Measurements from ENCODE around the gene SENP5.
A peak's percentile ranks its signal among the peaks of the same experiment; 100 is the strongest.
"Not testable (repeated sequence)": the region's sequence is repeated elsewhere in the genome, so short reads cannot be mapped to it uniquely, and the experiment has no call there.

SENP5 gene

DNA sequence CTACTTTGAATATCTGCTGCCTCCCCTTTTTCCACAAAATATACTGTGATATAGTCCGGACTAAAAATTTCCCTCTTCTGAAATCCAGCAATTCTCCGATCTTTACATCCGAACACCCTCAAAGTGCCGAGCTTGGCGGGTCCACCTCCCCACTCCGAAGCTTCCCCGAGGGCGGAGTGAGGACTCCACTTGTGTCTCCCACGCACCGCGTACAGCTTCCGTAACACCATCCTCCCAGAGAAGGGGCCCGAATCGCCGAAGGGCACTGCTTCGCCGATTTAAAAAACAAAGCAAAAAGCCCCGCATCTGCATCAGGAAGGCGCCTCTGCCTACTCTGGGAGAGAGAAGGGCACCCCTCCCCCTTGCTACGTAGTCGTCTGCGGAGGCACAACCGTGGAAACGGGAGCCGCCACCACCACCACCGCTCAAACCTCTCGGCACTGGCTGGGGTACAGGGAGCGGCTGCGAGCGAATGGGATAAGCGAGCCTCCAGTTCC lies 74.1 kb downstream of the SENP5 start:
- no peaks in the 10 kb centered on the region for H3K27me3 ChIP-seq (ENCODE audit: control insufficient read depth in 5 of 5, insufficient read depth in 4 of 5, low read length in 5 of 5)
- peak overlapping the region; percentile 96 for H3K27ac ChIP-seq (ENCODE audit: low read depth, low read length)
- peak overlapping the region; percentile 87 to 99 (median 97) for H3K4me3 ChIP-seq (ENCODE audit: low read depth in 1 of 5, low read length in 5 of 5)
- peaks cover 8 to 34% (median 27%) of the 10 kb centered on the region in 5 donors for H3K4me1 ChIP-seq (ENCODE audit: control insufficient read depth in 5 of 5, insufficient read depth in 5 of 5, low read length in 5 of 5)
- H3K9ac ChIP-seq (ENCODE audit: low read length in 5 of 5), result peak overlapping the region; percentile 84 to 98 (median 98)
- H3K9me3 ChIP-seq (ENCODE audit: control insufficient read depth in 5 of 5, low read length in 5 of 5), result no peaks in the 10 kb centered on the region
- peaks cover 10 to 30% (median 24%) of the 10 kb centered on the region in 5 donors for H3K36me3 ChIP-seq (ENCODE audit: control insufficient read depth in 5 of 5, insufficient read depth in 5 of 5, low read length in 5 of 5)

- H3K4me1 ChIP-seq (ENCODE audit: control insufficient read depth in 5 of 5, insufficient read depth in 5 of 5, low read length in 5 of 5), result peaks cover 8 to 34% (median 27%) of the 10 kb centered on the region in 5 donors
- peak within 1 kb of the TSS; percentile 90 to 99 (median 97) for H3K4me3 ChIP-seq (ENCODE audit: low read depth in 1 of 5, low read length in 5 of 5)
- peak within 1 kb of the TSS; percentile 96 for H3K27ac ChIP-seq (ENCODE audit: low read depth, low read length)
- peak within 1 kb of the TSS; percentile 96 to 98 (median 98) for H3K9ac ChIP-seq (ENCODE audit: low read length in 5 of 5)
- H3K36me3 ChIP-seq (ENCODE audit: control insufficient read depth in 5 of 5, insufficient read depth in 5 of 5, low read length in 5 of 5), result peaks cover 5 to 25% (median 19%) of the 10 kb centered on the region in 5 donors
- H3K27me3 ChIP-seq (ENCODE audit: control insufficient read depth in 5 of 5, insufficient read depth in 4 of 5, low read length in 5 of 5), result no peaks in the 10 kb centered on the region
- no peaks in the 10 kb centered on the region for H3K9me3 ChIP-seq (ENCODE audit: control insufficient read depth in 5 of 5, low read length in 5 of 5)
Observed at GRCh38 chr3:196942226-196942914, 74.7 kb downstream of the SENP5 start, which contains the start of gene NCBP2. NCBP2 (minus strand) TSS chr3:196942528; CDS start chr3:196942503, 25 bp downstream.

- peak overlapping the region; percentile 90 to 98 (median 94) for H3K9ac ChIP-seq (ENCODE audit: low read length in 5 of 5)
- H3K4me3 ChIP-seq (ENCODE audit: low read depth in 1 of 5, low read length in 5 of 5), result peak overlapping the region; percentile 90 to 99 (median 97)
Observed at GRCh38 chr3:196942915-196943277, 75.2 kb downstream of the SENP5 start.

DNA sequence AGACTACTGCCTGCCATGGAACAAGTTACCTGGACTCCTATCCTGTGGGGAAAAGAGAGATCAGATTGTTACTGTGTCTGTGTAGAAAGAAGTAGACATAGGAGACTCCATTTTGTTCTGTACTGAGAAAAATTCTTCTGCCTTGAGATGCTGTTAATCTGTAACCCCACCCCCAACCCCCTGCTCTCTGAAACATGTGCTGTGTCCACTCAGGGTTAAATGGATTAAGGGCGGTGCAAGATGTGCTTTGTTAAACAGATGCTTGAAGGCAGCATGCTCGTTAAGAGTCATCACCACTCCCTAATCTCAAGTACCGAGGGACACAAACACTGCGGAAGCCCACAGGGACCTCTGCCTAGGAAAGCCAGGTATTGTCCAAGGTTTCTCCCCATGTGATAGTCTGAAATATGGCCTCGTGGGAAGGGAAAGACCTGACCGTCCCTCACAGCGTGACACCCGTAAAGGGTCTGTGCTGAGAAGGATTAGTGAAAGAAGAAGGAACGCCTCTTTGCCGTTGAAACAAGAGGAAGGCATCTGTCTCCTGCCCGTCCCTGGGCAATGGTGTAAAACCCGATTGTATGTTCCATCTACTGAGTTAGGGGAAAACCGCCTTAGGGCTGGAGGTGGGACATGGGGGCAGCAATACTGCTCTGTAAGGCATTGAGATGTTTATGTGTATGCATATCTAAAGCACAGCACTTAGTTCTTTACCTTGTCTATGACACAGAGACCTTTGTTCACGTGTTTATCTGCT lies 76.5 kb downstream of the SENP5 start:
- not testable (repeated sequence) for H3K27me3 ChIP-seq (ENCODE audit: control insufficient read depth in 5 of 5, insufficient read depth in 4 of 5, low read length in 5 of 5); H3K27ac ChIP-seq (ENCODE audit: low read depth, low read length); H3K9me3 ChIP-seq (ENCODE audit: control insufficient read depth in 5 of 5, low read length in 5 of 5)
- Histone ChIP-seq H3K4me3 (ENCODE audit: low read depth in 1 of 5, low read length in 5 of 5) (peak overlapping the region in 1 of 5 donors; percentile 97), H3K4me1 (ENCODE audit: control insufficient read depth in 5 of 5, insufficient read depth in 5 of 5, low read length in 5 of 5) (peaks cover 8 to 37% (median 27%) of the 10 kb centered on the region in 5 donors), H3K9ac (ENCODE audit: low read length in 5 of 5) (peak overlapping the region in 1 of 5 donors; percentile 92), H3K36me3 (ENCODE audit: control insufficient read depth in 5 of 5, insufficient read depth in 5 of 5, low read length in 5 of 5) (peaks cover 0 to 13% (median 4%) of the 10 kb centered on the region in 5 donors)

More at GRCh38 chr3:196942915-196943277, 75.2 kb downstream of the SENP5 start:
- peaks cover 8 to 34% (median 27%) of the 10 kb centered on the region in 5 donors for H3K4me1 ChIP-seq (ENCODE audit: control insufficient read depth in 5 of 5, insufficient read depth in 5 of 5, low read length in 5 of 5)
- no peaks in the 10 kb centered on the region for H3K27me3 ChIP-seq (ENCODE audit: control insufficient read depth in 5 of 5, insufficient read depth in 4 of 5, low read length in 5 of 5)
- H3K36me3 ChIP-seq (ENCODE audit: control insufficient read depth in 5 of 5, insufficient read depth in 5 of 5, low read length in 5 of 5), result peaks cover 2 to 25% (median 13%) of the 10 kb centered on the region in 5 donors
- no peaks in the 10 kb centered on the region for H3K9me3 ChIP-seq (ENCODE audit: control insufficient read depth in 5 of 5, low read length in 5 of 5)
- H3K27ac ChIP-seq (ENCODE audit: low read depth, low read length), result peak overlapping the region; percentile 84

DNA sequence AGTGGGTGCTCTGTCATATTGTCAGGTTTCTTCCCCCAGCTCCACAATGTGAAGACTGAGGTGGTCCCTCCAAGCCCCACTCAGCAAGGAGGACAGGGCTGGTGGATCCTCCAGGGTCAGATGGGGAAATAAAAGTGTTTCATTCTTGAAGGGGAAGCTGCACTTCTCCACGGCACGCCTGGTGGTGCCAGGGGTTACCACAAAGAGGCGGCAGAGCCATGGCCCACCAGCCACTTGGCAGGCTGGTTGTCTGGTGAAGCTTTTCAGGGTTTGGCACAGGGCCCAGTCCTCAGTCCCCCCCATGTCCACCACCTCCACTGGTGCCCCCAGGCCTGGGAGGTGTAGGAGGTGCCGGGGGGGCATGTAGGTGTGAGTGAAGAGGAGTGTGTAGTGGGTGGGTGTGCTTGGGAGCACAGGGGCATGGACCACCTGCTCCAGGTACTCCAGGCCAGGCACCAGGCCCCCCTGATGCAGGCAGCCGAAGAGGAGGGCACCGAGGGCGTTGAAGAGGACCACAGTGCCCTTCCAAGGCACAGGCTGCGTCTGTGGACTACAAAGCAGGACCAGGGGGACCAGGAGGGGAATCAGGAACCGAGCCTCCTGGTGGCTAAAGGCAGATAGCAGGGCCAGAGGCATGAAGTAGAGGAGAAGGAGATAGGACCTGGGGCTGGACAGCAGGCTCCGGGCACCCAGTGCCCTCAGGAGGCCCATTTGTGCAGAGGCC lies 79.6 kb downstream of the SENP5 start:
- no peaks in the 10 kb centered on the region for H3K9me3 ChIP-seq (ENCODE audit: control insufficient read depth in 5 of 5, low read length in 5 of 5)
- no peak overlapping the region for H3K4me3 ChIP-seq (ENCODE audit: low read depth in 1 of 5, low read length in 5 of 5)
- no peak overlapping the region for H3K9ac ChIP-seq (ENCODE audit: low read length in 5 of 5)
- no peak overlapping the region for H3K27ac ChIP-seq (ENCODE audit: low read depth, low read length)
- peaks cover 8 to 20% (median 13%) of the 10 kb centered on the region in 5 donors for H3K4me1 ChIP-seq (ENCODE audit: control insufficient read depth in 5 of 5, insufficient read depth in 5 of 5, low read length in 5 of 5)
- H3K36me3 ChIP-seq (ENCODE audit: control insufficient read depth in 5 of 5, insufficient read depth in 5 of 5, low read length in 5 of 5), result peaks cover 0 to 19% (median 13%) of the 10 kb centered on the region in 5 donors
- H3K27me3 ChIP-seq (ENCODE audit: control insufficient read depth in 5 of 5, insufficient read depth in 4 of 5, low read length in 5 of 5), result no peaks in the 10 kb centered on the region

GRCh38 chr3:196947860-196948441 lies 80.2 kb downstream of the SENP5 start:
- no peak overlapping the region for H3K27ac ChIP-seq (ENCODE audit: low read depth, low read length)
- no peaks in the 10 kb centered on the region for H3K27me3 ChIP-seq (ENCODE audit: control insufficient read depth in 5 of 5, insufficient read depth in 4 of 5, low read length in 5 of 5)
- peaks cover 0 to 19% (median 13%) of the 10 kb centered on the region in 5 donors for H3K36me3 ChIP-seq (ENCODE audit: control insufficient read depth in 5 of 5, insufficient read depth in 5 of 5, low read length in 5 of 5)
- no peak overlapping the region for H3K4me3 ChIP-seq (ENCODE audit: low read depth in 1 of 5, low read length in 5 of 5)
- no peaks in the 10 kb centered on the region for H3K9me3 ChIP-seq (ENCODE audit: control insufficient read depth in 5 of 5, low read length in 5 of 5)
- H3K4me1 ChIP-seq (ENCODE audit: control insufficient read depth in 5 of 5, insufficient read depth in 5 of 5, low read length in 5 of 5), result peaks cover 8 to 17% (median 11%) of the 10 kb centered on the region in 5 donors
- no peak overlapping the region for H3K9ac ChIP-seq (ENCODE audit: low read length in 5 of 5)

- Histone ChIP-seq H3K27ac (ENCODE audit: low read depth, low read length) (no peak overlapping the region), H3K9me3 (ENCODE audit: control insufficient read depth in 5 of 5, low read length in 5 of 5) (no peaks in the 10 kb centered on the region), H3K9ac (ENCODE audit: low read length in 5 of 5) (no peak overlapping the region), H3K4me1 (ENCODE audit: control insufficient read depth in 5 of 5, insufficient read depth in 5 of 5, low read length in 5 of 5) (peaks cover 1 to 10% (median 3%) of the 10 kb centered on the region in 5 donors), H3K27me3 (ENCODE audit: control insufficient read depth in 5 of 5, insufficient read depth in 4 of 5, low read length in 5 of 5) (no peaks in the 10 kb centered on the region), H3K36me3 (ENCODE audit: control insufficient read depth in 5 of 5, insufficient read depth in 5 of 5, low read length in 5 of 5) (peaks cover 0 to 19% (median 13%) of the 10 kb centered on the region in 5 donors), H3K4me3 (ENCODE audit: low read depth in 1 of 5, low read length in 5 of 5) (no peak overlapping the region)
Observed at GRCh38 chr3:196948442-196949284, 80.9 kb downstream of the SENP5 start.

GRCh38 chr3:196949285-196949619 lies 81.5 kb downstream of the SENP5 start:
- H3K36me3 ChIP-seq (ENCODE audit: control insufficient read depth in 5 of 5, insufficient read depth in 5 of 5, low read length in 5 of 5), result peaks cover 0 to 19% (median 13%) of the 10 kb centered on the region in 5 donors
- H3K27ac ChIP-seq (ENCODE audit: low read depth, low read length), result no peak overlapping the region
- H3K27me3 ChIP-seq (ENCODE audit: control insufficient read depth in 5 of 5, insufficient read depth in 4 of 5, low read length in 5 of 5), result no peaks in the 10 kb centered on the region

DNA sequence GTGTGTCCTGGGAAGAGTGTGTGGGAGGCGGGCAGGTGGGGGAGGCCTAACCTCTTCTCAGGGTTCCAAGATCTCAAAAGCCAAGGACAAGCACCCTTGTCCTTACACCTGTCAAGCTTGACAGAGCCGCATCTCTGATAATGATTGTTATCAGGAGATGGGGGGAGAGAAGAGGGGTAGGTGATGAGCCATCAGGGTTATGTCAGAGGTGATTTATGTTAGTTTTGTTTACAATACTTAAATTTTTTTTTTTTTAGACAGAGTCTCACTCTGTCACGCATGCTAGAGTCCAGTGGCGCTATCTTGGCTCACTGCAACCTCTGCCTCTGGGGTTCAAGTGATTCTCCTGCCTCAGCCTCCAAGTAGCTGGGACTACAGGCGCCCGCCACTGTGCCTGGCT lies 82.0 kb downstream of the SENP5 start:
- Histone ChIP-seq H3K27ac (ENCODE audit: low read depth, low read length) (no peak overlapping the region), H3K27me3 (ENCODE audit: control insufficient read depth in 5 of 5, insufficient read depth in 4 of 5, low read length in 5 of 5) (no peaks in the 10 kb centered on the region), H3K9me3 (ENCODE audit: control insufficient read depth in 5 of 5, low read length in 5 of 5) (no peaks in the 10 kb centered on the region), H3K9ac (ENCODE audit: low read length in 5 of 5) (no peak overlapping the region), H3K36me3 (ENCODE audit: control insufficient read depth in 5 of 5, insufficient read depth in 5 of 5, low read length in 5 of 5) (peaks cover 0 to 16% (median 13%) of the 10 kb centered on the region in 5 donors), H3K4me3 (ENCODE audit: low read depth in 1 of 5, low read length in 5 of 5) (no peak overlapping the region), H3K4me1 (ENCODE audit: control insufficient read depth in 5 of 5, insufficient read depth in 5 of 5, low read length in 5 of 5) (peaks cover 0 to 3% (median 0%) of the 10 kb centered on the region in 5 donors)

More at GRCh38 chr3:196949285-196949619, 81.5 kb downstream of the SENP5 start:
- Histone ChIP-seq H3K9me3 (ENCODE audit: control insufficient read depth in 5 of 5, low read length in 5 of 5) (no peaks in the 10 kb centered on the region), H3K4me1 (ENCODE audit: control insufficient read depth in 5 of 5, insufficient read depth in 5 of 5, low read length in 5 of 5) (peaks cover 0 to 4% (median 0%) of the 10 kb centered on the region in 5 donors), H3K9ac (ENCODE audit: low read length in 5 of 5) (no peak overlapping the region), H3K4me3 (ENCODE audit: low read depth in 1 of 5, low read length in 5 of 5) (no peak overlapping the region)
